HUES64 (cell line): ENCODE measurements around the gene ARPC5.

Experiments used
- H3K27ac ChIP-seq: 2 replicates; pipeline ENCODE4 v1.7.0; 2013; ENCODE audit warnings: low read depth, low read length, inconsistent platforms
- H3K27me3 ChIP-seq: 2 replicates; pipeline ENCODE4 v1.6.1; 2013; ENCODE audit warnings: mild to moderate bottlenecking, low read length; ENCODE audit not compliant: insufficient read depth
- H3K36me3 ChIP-seq: 2 replicates; pipeline ENCODE4 v1.6.1; 2013; ENCODE audit warnings: mild to moderate bottlenecking, low read length; ENCODE audit not compliant: insufficient read depth
- H3K4me1 ChIP-seq: 2 replicates; pipeline ENCODE4 v1.6.1; 2013; ENCODE audit warnings: mild to moderate bottlenecking, low read length, moderate library complexity; ENCODE audit not compliant: insufficient read depth
- H3K4me3 ChIP-seq: 2 replicates; pipeline ENCODE4 v1.5.1; 2013; ENCODE audit warnings: mild to moderate bottlenecking, low read length, moderate library complexity
- H3K9ac ChIP-seq: 2 replicates; pipeline ENCODE4 v1.6.1; 2013; ENCODE audit warnings: mild to moderate bottlenecking, low read depth, low read length
- H3K9me3 ChIP-seq: 2 replicates; pipeline ENCODE4 v1.6.1; 2013; ENCODE audit warnings: low read depth, low read length; ENCODE audit not compliant: insufficient read depth
- WGBS: fragments of 150-250, 120-280 bp; methylation state at CpG from one replicate; pipeline ENCODE4 v1.1.7; 2013; ENCODE audit warnings: missing lambda C conversion rate; 5-methylcytosine and 5-hydroxymethylcytosine counted together

ARPC5 gene

DNA sequence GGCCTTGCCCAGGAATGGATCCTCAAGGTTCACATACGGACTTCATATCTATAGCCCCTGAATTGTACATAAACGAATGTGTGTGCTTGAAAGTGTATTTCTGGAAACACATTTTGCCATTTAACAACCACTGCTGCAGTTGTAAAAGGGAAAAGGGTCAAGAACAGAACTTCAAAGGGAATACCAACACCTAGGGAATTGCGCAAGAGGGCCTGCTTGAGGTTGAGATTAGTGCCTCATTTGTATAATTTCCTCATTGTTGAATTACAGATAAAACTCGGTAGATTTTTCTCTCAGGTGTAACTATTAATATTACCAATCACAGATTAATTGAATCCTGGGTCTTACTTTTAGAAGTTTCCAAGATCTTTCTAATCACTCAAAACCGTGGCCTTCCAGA lies 51.4 kb downstream of the ARPC5 start:
- no peak overlapping the region for H3K9ac ChIP-seq
- H3K4me1 ChIP-seq = peaks cover 5% of the 10 kb centered on the region
- no peaks in the 10 kb centered on the region for H3K36me3 ChIP-seq
- no peaks in the 10 kb centered on the region for H3K27me3 ChIP-seq
- 94% methylated on average over 4 of the region's 5 CpGs for WGBS
- H3K27ac ChIP-seq = no peak overlapping the region
- no peaks in the 10 kb centered on the region for H3K9me3 ChIP-seq
- no peak overlapping the region for H3K4me3 ChIP-seq

DNA sequence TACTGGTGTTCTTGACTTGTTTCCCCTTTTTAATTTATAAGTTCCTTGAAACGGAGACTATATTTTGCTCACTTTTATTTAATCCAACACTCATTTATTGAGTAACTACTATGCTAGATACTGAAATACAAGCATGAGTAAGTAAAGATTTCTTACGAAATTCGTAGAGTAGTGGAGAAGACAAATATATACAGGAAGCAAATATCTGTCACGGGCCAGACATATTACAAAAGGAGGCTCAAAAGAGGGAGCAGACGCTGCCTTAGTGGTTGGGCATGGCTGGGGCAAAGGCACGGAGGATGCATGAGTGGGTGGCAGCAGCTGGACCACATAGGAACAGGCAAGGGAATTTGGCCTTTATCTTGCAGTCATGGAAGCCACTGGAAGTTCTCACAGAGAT lies 52.1 kb downstream of the ARPC5 start:
- H3K27ac ChIP-seq = no peak overlapping the region
- H3K9me3 ChIP-seq = no peaks in the 10 kb centered on the region
- no peaks in the 10 kb centered on the region for H3K4me1 ChIP-seq
- no peaks in the 10 kb centered on the region for H3K27me3 ChIP-seq
- H3K4me3 ChIP-seq = no peak overlapping the region
- WGBS = 92% methylated on average over 6 of the region's 6 CpGs
- no peaks in the 10 kb centered on the region for H3K36me3 ChIP-seq
- H3K9ac ChIP-seq = no peak overlapping the region

DNA sequence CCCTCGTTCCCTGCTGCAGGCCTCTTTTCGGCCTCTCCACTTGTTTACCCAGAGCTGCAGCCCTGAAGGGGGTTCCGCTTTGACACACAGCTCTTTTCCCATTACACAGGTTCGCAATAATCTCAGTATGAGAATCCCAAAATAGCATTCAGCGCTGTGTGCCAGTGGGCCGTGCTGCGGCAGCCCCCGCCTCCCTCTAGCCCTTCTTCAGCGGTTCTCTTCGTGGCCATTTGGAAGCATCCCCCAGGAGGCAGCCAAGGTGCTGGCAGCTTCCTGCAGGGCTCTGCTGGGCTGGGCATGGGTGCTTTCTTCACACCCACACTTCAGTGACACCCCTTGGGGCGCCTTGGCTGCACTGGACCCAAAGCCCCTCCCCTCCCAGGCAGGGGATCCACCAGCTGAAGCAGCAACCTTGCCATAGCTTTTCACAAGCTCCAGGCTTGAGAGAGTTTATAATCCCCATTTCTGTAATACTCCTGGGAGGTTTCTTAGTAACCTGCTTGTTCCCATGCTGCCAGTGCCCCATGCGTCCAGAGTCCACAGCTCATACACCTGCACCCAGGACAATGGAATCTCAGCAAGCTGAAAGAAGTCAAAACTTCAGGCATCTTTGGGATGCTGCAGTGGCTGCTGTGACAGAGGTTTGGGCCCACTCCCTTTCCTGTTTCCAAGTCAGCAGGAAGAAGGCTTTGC lies 53.4 kb downstream of the ARPC5 start:
- Histone ChIP-seq H3K9ac (no peak overlapping the region), H3K27me3 (no peaks in the 10 kb centered on the region), H3K4me3 (no peak overlapping the region), H3K9me3 (no peaks in the 10 kb centered on the region), H3K36me3 (no peaks in the 10 kb centered on the region), H3K4me1 (no peaks in the 10 kb centered on the region), H3K27ac (no peak overlapping the region)
- WGBS = 92% methylated on average over 12 of the region's 12 CpGs

GRCh38 chr1:183580281-183580682 lies 55.3 kb downstream of the ARPC5 start:
- Histone ChIP-seq H3K4me1 (no peaks in the 10 kb centered on the region), H3K27ac (no peak overlapping the region), H3K9me3 (no peaks in the 10 kb centered on the region), H3K36me3 (no peaks in the 10 kb centered on the region), H3K9ac (no peak overlapping the region), H3K4me3 (no peak overlapping the region), H3K27me3 (no peaks in the 10 kb centered on the region)
- 68% methylated on average over 8 of the region's 8 CpGs for WGBS

- H3K27me3 ChIP-seq = no peaks in the 10 kb centered on the region
- no peak overlapping the region for H3K9ac ChIP-seq
- no peaks in the 10 kb centered on the region for H3K9me3 ChIP-seq
- no peaks in the 10 kb centered on the region for H3K36me3 ChIP-seq
- no peak overlapping the region for H3K4me3 ChIP-seq
- 97% methylated on average over 2 of the region's 2 CpGs for WGBS
- H3K27ac ChIP-seq = no peak overlapping the region
- H3K4me1 ChIP-seq = no peaks in the 10 kb centered on the region
These were observed 56.7 kb downstream of the ARPC5 start for GRCh38 chr1:183578856-183579255.

- Histone ChIP-seq H3K9ac (no peak overlapping the region), H3K9me3 (no peaks in the 10 kb centered on the region), H3K36me3 (no peaks in the 10 kb centered on the region), H3K4me1 (no peaks in the 10 kb centered on the region), H3K27ac (no peak overlapping the region), H3K4me3 (no peak overlapping the region), H3K27me3 (no peaks in the 10 kb centered on the region)
- 91% methylated on average over 7 of the region's 7 CpGs for WGBS
These were observed 57.6 kb downstream of the ARPC5 start for GRCh38 chr1:183577897-183578465.

GRCh38 chr1:183576537-183576936 lies 59.0 kb downstream of the ARPC5 start:
- Histone ChIP-seq H3K4me3 (no peak overlapping the region), H3K4me1 (no peaks in the 10 kb centered on the region), H3K36me3 (no peaks in the 10 kb centered on the region), H3K27me3 (no peaks in the 10 kb centered on the region), H3K9ac (no peak overlapping the region), H3K9me3 (no peaks in the 10 kb centered on the region), H3K27ac (no peak overlapping the region)
- WGBS = 89% methylated on average over 8 of the region's 8 CpGs

DNA sequence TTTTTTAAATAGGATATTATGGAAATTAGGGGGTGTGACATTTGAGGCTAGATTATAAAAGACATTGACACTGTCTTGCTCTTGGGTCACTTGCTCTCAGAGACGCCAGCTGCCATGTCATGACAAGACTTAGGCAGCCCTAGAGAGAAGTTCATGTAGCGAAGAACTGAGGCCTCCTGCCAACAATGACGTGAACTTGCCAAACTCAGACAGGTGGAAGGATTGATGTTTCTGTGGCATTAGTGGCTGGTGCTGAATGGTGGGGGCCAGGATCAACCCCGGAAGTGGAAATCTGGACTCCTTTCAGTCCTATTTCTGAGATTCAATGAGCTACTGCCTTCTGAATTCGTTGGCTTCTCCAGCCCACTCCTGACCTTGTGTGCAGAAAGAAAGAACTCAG lies 60.0 kb downstream of the ARPC5 start:
- Histone ChIP-seq H3K36me3 (no peaks in the 10 kb centered on the region), H3K9ac (no peak overlapping the region), H3K4me3 (no peak overlapping the region), H3K27ac (no peak overlapping the region), H3K9me3 (no peaks in the 10 kb centered on the region), H3K27me3 (no peaks in the 10 kb centered on the region), H3K4me1 (no peaks in the 10 kb centered on the region)
- 94% methylated on average over 5 of the region's 5 CpGs for WGBS

- H3K27ac ChIP-seq = no peak overlapping the region
- no peaks in the 10 kb centered on the region for H3K4me1 ChIP-seq
- H3K36me3 ChIP-seq = no peaks in the 10 kb centered on the region
- no peak overlapping the region for H3K4me3 ChIP-seq
- no peaks in the 10 kb centered on the region for H3K9me3 ChIP-seq
- no peak overlapping the region for H3K9ac ChIP-seq
- WGBS = 100% methylated on average over 1 of the region's 1 CpG
- no peaks in the 10 kb centered on the region for H3K27me3 ChIP-seq
These were observed 62.9 kb downstream of the ARPC5 start for GRCh38 chr1:183572721-183573120.

- Histone ChIP-seq H3K4me1 (no peaks in the 10 kb centered on the region), H3K4me3 (no peak overlapping the region), H3K36me3 (no peaks in the 10 kb centered on the region), H3K27ac (no peak overlapping the region), H3K9me3 (no peaks in the 10 kb centered on the region), H3K27me3 (no peaks in the 10 kb centered on the region), H3K9ac (no peak overlapping the region)
- 95% methylated on average over 3 of the region's 4 CpGs for WGBS
These were observed 63.8 kb downstream of the ARPC5 start for GRCh38 chr1:183571678-183572268.
